ENCODE measurements around the gene FBN3. TPM values are rescaled to one million over a fixed set of nuclear protein-coding genes. Genes with fewer than 3 reads are reported as not detected.

The FBN3 gene
- polyA plus RNA-seq, 4 donors: 28.0 to 50.5 (median 34.4) TPM

GRCh38 chr19:8094336-8094735 lies 55.1 kb downstream of the FBN3 start:
- DNase-seq (ENCODE audit: low read depth in 4 of 4, low spot score in 2 of 4): no peak

- DNase-seq (ENCODE audit: low read depth in 4 of 4, low spot score in 2 of 4): no peak
Measured at GRCh38 chr19:8093740-8094139, 55.7 kb downstream of the FBN3 start.

DNA sequence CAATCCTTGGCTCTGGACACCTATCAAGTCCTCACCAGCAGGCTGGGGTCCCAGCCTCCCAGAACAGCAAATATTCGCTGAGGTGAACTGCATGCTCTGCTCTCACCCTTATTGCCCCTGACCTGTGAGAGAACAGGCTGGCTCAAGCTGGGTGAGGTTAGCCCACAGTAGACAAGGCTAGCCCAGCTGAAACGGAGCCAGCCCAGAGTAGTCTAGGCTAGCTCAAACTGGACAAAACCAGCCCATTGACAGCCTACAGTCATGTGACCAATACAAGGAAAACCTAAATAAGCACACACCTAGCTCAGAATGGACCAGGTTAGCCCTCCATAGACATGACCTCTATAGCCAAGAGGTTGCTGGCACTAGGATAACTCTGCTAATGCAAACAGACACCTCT lies 58.4 kb downstream of the FBN3 start:
- DNase-seq (ENCODE audit: low read depth in 4 of 4, low spot score in 2 of 4): no peak

DNA sequence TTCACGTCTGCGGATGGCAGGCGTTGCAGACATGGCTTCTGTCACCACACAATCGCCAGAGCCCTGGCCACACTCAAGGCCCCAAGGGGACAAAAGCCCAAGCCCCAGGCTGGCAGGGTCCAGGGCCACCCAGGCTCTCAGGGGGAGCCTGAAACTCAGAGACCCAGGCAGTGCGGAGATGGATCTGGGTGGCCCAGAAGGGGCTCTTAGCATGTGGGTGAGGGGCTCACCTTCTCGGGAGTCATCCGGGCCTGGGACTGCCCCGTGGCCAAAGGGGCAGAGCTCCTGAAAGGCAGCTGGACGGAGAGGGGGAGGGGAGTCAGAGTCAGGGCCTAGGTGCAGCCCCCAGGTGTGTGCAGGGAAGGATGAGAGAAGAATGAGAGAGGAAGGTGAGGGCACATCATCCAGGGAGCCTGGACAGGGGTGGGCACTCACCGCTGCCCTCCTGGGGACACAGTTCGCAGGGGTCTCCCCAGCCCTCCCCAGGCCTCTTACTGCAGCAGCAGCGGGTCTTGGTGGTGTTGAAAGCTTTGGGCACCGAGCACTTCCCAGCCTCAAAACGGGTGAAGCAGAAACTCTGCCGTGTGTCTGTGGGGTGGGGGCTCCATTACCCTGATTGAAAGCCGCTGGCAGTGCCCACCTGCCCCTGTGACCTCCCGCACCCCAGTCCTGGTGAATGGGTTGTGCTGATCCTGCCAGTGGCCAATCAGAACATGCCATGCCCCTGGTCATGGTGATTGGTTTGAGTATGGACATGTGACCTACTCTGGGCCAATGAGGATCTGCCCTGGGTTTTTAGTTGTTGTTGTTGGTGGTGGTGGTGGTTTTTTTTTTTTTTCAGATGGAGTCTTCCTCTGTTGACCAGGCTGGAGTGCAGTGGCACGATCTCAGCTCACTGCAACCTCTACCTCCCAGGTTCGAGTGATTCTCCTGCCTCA lies 59.5 kb downstream of the FBN3 start:
- no peak for DNase-seq (ENCODE audit: low read depth in 4 of 4, low spot score in 2 of 4)

DNA sequence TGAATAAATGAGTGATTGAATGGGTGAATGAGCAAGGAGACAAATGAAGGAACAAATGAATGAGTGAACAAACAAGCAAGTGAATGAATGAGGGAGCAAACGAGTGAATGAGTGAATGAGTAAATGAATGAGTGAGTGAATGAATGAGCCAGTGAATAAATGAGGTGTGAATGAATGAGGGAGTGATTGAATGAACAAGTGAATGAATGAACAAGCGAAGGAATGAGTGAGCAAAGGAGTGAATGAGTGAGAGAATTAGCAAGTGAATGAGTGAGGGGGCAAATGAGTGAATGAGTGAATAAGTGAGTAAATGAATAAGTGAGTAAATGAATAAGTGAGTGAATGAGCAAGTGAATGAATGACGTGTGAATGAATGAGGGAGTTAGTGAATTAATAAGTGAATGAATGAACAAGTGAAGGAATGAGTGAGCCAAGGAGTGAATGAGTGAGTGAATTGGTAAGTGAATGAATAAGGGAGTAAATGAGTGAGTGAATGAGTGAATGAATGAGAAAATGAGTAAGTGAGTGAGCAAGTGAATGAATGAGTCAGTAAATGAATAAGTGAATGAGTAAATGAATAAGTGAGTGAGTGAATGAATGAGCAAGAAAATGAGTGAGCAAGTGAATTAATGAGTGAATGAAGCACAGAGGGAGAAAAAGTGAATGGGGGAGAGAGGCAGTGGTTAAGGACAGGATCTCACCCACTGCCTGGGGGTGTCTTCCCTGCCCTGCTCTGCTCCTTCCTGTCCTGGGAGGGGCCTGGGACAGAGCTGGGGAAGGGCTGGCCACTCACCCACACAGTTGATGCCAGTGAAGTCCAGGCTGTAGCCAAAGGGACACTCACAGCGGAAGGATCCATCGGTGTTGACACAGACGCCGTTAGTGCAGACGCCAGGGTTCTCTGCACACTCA lies 60.4 kb downstream of the FBN3 start:
- DNase-seq (ENCODE audit: low read depth in 4 of 4, low spot score in 2 of 4): no peak

DNA sequence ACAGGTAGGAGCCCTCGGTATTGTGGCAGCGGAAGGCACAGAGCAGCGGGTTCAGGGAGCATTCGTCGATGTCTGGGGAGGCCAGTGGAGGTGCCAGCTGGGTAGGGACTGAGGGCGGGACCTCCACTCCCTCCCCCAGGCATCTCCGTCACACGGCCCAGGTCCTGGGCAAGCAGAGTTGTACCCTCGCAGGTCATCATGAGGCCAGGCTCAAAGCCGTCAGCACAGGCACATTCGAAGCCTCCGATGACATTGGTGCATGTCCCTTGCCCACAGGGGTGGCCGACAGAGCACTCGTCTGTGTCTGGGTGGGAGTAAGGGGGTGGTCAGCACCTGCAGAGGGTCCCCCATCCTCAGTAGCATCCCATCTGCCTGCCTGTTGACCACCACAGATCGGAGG lies 61.5 kb downstream of the FBN3 start:
- no peak for DNase-seq (ENCODE audit: low read depth in 4 of 4, low spot score in 2 of 4)

DNA sequence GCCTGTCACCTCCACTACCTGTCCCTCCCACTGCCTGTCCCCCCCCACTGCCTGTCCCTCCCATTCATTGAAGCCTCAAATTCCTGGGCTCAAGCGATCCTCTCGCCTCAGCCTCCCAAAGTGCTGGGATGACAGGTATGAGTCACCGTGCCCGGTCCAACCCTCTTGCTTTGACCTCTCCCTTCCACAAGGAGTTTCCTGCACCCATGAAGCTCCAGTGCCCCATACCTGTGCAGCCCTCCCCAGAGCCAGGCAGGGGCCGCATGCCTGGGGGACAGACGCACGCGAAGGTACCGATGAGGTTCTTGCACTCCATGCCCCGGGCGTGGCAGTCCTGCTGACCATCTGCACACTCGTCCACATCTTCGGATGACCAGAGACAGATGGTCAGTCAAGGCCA lies 62.5 kb downstream of the FBN3 start:
- no peak for DNase-seq (ENCODE audit: low read depth in 4 of 4, low spot score in 2 of 4)

DNA sequence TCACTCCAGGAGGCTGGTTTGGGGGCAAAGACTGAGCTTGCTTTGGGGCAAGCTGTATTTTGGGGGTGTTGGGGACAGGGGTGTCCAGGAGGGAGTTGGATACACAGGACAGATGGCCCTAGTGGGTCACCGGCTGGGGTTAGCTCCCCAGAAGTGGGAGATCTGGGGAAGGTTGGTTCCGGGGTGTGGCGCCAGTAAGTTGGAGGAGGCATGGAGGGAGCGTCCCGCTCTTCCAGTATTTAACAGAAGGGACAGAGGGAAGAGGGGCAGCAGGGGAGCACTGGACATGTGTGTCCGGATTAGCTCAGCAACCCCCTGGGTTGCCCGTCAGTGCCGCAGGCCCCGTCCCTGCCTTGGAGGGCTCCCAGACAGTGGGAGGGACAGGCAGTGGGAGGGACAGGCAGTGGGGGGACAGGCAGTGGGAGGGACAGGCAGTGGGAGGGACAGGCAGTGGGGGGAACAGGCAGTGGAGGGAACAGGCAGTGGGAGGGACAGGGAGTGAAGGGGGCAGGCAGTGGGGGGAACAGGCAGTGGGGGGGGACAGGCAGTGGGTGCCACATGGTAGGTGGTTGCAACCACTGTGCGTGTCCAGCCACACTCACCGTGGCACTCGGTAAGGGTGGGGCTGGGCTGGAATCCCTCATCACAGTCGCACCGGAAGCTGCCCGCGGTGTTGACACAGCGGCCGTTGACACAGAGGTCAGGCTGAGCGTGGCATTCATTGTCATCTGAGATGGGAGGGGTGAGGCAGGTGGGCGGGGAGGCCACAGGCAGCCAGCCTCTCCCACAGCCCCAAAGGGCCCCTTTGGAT lies 63.6 kb downstream of the FBN3 start:
- DNase-seq (ENCODE audit: low read depth in 4 of 4, low spot score in 2 of 4): no peak

DNA sequence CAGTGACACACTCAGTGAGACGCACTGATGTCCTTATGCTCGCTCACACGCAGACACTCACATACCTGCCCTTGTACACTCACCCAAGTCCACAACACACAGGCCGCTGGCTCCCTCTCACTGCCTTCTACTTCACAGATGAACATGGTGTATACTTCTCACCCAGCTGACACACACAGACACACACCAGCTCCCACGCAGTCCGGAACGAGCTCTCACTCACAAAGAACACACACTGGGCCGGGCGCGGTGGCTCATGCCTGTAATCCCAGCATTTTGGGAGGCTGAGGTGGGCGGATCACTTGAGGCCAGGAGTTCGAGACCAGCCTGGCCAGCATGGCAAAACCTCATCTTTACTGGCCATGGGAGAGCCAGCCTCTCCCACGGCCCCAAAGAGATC lies 65.2 kb downstream of the FBN3 start:
- DNase-seq (ENCODE audit: low read depth in 4 of 4, low spot score in 2 of 4): no peak

- no peak for DNase-seq (ENCODE audit: low read depth in 4 of 4, low spot score in 2 of 4)
Measured at GRCh38 chr19:8083141-8083540, 66.3 kb downstream of the FBN3 start.

- no peak for DNase-seq (ENCODE audit: low read depth in 4 of 4, low spot score in 2 of 4)
Measured at GRCh38 chr19:8081569-8082550, 67.5 kb downstream of the FBN3 start.

DNA sequence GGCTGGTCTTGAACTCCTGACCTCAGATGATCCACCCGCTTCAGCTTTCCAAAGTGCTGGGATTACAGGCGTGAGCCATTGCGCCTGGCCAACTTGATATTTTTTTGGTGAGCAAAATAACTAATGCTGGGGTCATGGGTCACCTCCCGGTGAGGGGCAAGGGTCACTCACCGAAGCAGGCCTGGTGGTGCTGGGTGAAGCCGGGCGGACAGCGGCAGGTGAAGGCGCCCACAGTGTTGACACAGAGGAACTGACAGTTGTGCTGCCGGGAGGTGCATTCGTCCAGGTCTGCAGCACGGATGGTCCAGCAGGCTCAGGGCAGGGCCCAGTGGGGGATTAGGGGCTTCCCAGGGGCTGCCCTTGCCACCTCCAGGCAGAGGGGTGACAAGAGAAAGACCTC lies 68.6 kb downstream of the FBN3 start:
- no peak for DNase-seq (ENCODE audit: low read depth in 4 of 4, low spot score in 2 of 4)

DNA sequence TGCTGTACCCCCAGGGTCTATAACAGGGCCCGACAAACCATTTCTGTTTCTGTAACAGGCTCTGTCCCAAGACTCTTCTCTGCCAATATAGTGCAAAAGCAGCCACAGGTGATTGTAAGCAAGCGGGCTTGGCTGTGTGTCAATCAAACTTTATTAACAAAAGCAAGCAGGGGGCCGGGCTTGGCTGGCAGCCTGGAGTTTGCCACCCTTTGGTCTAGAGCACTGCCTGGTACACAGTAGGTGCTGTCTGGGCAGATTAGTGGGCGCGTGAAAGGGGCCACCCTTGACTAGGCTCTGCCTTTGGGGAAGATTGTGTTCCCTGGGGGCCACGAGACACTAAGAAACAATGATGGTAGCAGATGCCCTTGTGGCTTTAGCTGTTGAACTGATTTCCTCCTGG lies 69.4 kb downstream of the FBN3 start:
- DNase-seq (ENCODE audit: low read depth in 4 of 4, low spot score in 2 of 4): no peak

- DNase-seq (ENCODE audit: low read depth in 4 of 4, low spot score in 2 of 4): no peak
Measured at GRCh38 chr19:8075158-8076074, 74.0 kb downstream of the FBN3 start.

DNA sequence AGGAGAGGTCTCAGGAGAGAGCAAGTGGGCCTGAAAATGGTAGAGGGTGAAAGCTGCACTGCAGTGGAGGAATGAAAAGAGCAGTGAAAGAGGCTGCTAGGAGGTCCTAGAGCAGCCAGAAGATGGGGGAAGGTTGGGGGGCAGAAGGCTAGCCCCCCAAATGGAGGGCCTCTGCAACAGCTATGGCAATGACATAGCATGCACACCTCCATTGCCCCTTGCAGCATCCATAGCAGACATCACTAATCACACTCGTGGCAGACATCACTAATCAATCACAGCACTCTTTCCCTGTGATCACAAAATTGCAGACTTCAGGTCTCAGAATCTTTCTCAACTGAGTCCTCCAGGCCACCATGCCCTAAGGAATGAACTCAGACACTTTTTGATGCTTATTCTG lies 74.9 kb downstream of the FBN3 start:
- no peak for DNase-seq (ENCODE audit: low read depth in 4 of 4, low spot score in 2 of 4)

GRCh38 chr19:8071912-8072311 lies 77.5 kb downstream of the FBN3 start:
- DNase-seq (ENCODE audit: low read depth in 4 of 4, low spot score in 2 of 4): no peak

DNA sequence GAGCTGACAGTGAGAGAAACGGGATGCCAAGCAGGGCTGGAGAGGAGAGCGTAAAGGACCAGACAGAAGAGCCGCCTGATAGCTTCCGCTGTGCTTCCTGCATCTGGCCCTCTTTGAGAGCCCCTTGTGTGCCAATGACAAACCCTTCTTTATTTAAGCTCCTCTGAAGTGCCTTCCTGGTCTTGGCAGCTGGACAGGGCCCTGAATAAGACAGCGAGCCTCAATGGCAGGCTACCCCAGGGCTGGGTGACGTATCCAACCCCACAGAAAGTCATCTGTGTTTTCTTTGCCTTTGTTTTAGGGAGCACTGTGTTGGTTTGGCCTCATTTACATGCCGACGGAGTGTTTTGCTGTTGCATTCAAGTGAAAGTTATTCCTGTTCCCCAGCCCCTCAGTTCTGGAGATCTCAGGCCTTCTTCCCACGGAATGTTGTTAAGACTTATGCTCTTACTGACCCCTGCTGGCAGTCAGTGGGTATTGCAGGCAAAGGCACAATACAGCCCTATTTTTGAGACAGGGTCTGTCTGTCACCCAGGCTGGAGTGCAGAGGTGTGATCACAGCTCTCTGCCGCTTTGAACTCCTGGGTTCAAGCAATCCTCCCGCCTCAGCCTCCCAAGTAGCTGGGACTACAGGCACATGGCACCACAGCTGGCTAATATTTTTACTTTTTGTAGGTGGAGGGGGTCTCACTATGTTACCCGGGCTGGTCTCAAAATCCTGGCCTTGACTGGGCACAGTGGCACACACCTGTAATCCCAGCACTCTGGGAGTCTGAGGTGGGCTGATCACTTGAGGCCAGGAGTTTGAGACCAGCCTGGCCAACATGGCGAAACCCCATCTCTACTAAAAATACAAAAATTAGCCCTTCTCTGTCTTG lies 80.1 kb downstream of the FBN3 start:
- DNase-seq (ENCODE audit: low read depth in 4 of 4, low spot score in 2 of 4): no peak

GRCh38 chr19:8065875-8066261 lies 83.5 kb downstream of the FBN3 start:
- DNase-seq (ENCODE audit: low read depth in 4 of 4, low spot score in 2 of 4): no peak

All from left renal cortex interstitium (tissue), 4 donors.